Osteoblast (primary cell): ENCODE data around the gene P2RX5. TPM values are rescaled to one million over a fixed set of nuclear protein-coding genes. Genes with fewer than 3 reads are reported as not detected.
"Not testable (repeated sequence)": the region's sequence is repeated elsewhere in the genome, so short reads cannot be mapped to it uniquely, and the experiment has no call there.

ENCODE experiments used
- DNase-seq: peaks from one replicate; pipeline ENCODE4 v3.0.0; 2011; ENCODE audit warnings: low spot score, mixed read lengths; ENCODE audit not compliant: insufficient read length; ENCODE audit errors: missing footprints
- H2AFZ ChIP-seq: 2 replicates; pipeline ENCODE4 v1.6.0; 2011; ENCODE audit warnings: mild to moderate bottlenecking, low read length
- H3K27ac ChIP-seq: 2 replicates; pipeline ENCODE4 v1.5.1; 2011; ENCODE audit warnings: mild to moderate bottlenecking, low read depth, low read length, moderate library complexity
- H3K27me3 ChIP-seq: 2 replicates; pipeline ENCODE4 v1.6.0; 2012; ENCODE audit warnings: mild to moderate bottlenecking, control low read depth, inconsistent platforms, low read length, moderate library complexity; ENCODE audit not compliant: insufficient read depth
- H3K36me3 ChIP-seq: 2 replicates; pipeline ENCODE4 v1.5.1; 2011; ENCODE audit warnings: mild to moderate bottlenecking, low read length, control low read depth, moderate library complexity; ENCODE audit not compliant: insufficient read depth
- H3K4me1 ChIP-seq: 2 replicates; pipeline ENCODE4 v1.5.1; 2011; ENCODE audit warnings: mild to moderate bottlenecking, low read length, control low read depth, moderate library complexity; ENCODE audit not compliant: insufficient read depth
- H3K4me2 ChIP-seq: 2 replicates; pipeline ENCODE4 v1.6.0; 2011; ENCODE audit warnings: mild to moderate bottlenecking, low read length; ENCODE audit not compliant: insufficient read depth
- H3K4me3 ChIP-seq: fragments of 200-600 bp; sonication (generic); 3 replicates; pipeline ENCODE4 v1.5.1; 2012; ENCODE audit warnings: mild to moderate bottlenecking, low read length, inconsistent platforms; ENCODE audit not compliant: insufficient read depth
- H3K79me2 ChIP-seq: 2 replicates; pipeline ENCODE4 v1.6.0; 2012; ENCODE audit warnings: mild to moderate bottlenecking, low read length, control low read depth, inconsistent platforms; ENCODE audit not compliant: insufficient read depth
- H3K9me3 ChIP-seq: 2 replicates; pipeline ENCODE4 v1.5.1; 2011; ENCODE audit warnings: low read depth, low read length, control low read depth
- H4K20me1 ChIP-seq: 2 replicates; pipeline ENCODE4 v1.6.0; 2012; ENCODE audit warnings: mild to moderate bottlenecking, low read length, control low read depth; ENCODE audit not compliant: insufficient read depth
- total RNA-seq: library from RNA; depleted of rRNA; stranded (reverse); fragments of >200 nt; gene quantifications from 2 replicates; pipeline ENCODE4 v1.2.3, GENCODE V29; 2012
- TF ChIP-seq, protein P1 (sequence below): IDR thresholded peaks from 2 replicates; pipeline ENCODE4 v1.5.1; 2011; ENCODE audit warnings: mild to moderate bottlenecking, low read depth, low read length, moderate library complexity; ENCODE audit errors: extremely low read depth

The P2RX5 gene
- total RNA-seq, 1 donor, result 0.36 TPM

DNA sequence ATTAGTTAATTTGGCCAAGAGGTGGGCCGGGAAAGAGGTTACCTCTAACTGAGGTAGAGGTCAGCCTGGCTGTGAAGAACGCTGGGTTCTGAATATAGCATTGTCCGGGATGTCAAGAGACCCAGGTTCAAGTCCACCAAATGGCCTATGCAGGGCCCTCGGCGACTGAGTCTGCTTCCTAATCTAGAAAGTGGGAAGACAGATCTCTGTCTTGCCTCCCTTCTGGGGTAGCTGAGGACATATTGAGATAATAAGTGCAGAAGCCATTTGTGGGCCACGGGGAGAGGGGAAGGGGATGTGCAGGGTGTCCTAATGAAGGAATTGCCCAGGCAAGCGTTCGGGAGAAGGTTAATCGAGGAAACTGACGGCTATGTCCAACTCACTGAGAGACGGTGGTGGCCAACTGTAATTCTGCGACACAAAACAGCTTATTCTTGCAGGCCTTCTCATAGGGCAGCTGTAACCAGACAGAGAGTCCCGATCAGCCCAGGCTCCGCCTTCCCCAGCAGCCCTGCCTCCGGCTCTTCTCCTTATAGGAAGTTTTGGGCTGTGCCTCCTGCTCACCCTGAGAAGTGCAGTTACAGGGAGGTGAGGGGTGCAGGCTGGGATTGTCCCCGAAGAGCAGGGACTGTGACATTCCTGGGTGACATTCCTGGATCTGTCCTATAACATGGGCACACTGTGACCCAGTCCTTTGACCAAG, 43.6 kb upstream of the P2RX5 start:
- Histone ChIP-seq H3K36me3 (no peaks in the 10 kb centered on the region), H4K20me1 (no peaks in the 10 kb centered on the region), H3K4me2 (no peak overlapping the region), H3K9me3 (no peaks in the 10 kb centered on the region), H2AFZ (no peak overlapping the region), H3K27me3 (no peaks in the 10 kb centered on the region), H3K4me3 (no peak overlapping the region), H3K27ac (no peak overlapping the region), H3K79me2 (no peaks in the 10 kb centered on the region), H3K4me1 (peaks cover 8% of the 10 kb centered on the region)
- TF ChIP-seq, protein P1, sequence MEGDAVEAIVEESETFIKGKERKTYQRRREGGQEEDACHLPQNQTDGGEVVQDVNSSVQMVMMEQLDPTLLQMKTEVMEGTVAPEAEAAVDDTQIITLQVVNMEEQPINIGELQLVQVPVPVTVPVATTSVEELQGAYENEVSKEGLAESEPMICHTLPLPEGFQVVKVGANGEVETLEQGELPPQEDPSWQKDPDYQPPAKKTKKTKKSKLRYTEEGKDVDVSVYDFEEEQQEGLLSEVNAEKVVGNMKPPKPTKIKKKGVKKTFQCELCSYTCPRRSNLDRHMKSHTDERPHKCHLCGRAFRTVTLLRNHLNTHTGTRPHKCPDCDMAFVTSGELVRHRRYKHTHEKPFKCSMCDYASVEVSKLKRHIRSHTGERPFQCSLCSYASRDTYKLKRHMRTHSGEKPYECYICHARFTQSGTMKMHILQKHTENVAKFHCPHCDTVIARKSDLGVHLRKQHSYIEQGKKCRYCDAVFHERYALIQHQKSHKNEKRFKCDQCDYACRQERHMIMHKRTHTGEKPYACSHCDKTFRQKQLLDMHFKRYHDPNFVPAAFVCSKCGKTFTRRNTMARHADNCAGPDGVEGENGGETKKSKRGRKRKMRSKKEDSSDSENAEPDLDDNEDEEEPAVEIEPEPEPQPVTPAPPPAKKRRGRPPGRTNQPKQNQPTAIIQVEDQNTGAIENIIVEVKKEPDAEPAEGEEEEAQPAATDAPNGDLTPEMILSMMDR, result no peak
- peak; percentile 13 for DNase-seq

DNA sequence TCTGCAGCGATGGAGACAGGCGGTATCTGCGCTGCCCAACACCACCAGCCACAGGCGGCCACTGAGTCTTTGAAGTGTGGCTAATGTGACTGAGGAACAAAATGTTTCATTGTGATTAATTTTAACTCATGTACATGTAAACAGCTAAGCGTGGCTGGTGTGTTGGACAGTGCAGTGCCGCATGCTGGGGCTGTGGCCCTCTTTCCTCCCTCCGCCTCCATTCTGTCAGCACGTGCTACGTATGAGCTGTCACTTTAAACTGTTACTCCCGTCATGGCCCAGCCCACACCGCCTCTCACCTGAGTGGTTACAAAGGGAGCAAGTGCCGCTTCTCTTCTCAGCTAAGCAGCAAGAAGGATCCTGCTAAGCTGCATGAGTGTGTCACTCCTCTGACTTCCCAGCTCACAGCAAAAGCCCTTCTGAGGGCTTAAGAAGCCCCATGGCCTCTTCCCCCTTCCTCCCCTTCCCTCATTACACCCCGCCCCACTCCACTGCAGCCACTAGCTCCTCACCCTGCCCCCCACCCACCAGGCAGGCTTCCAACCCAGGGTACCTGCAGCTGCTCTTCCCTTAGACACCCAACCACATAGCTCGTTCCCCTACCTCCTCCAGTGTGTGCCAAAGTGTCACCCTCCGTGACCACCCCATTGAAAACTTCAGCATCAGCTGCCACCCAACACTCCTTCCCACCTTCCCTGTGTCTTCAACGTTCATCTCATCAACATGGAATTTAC, 42.8 kb upstream of the P2RX5 start:
- Histone ChIP-seq H3K36me3 (no peaks in the 10 kb centered on the region), H2AFZ (peak overlapping the region; percentile 50), H3K4me3 (peak overlapping the region; percentile 55), H3K27me3 (no peaks in the 10 kb centered on the region), H3K27ac (no peak overlapping the region), H3K79me2 (no peaks in the 10 kb centered on the region), H3K9me3 (no peaks in the 10 kb centered on the region), H3K4me1 (peaks cover 8% of the 10 kb centered on the region), H3K4me2 (peak overlapping the region; percentile 82), H4K20me1 (no peaks in the 10 kb centered on the region)
- DNase-seq, result peak; percentile 21
- TF ChIP-seq, protein P1, result no peak

DNA sequence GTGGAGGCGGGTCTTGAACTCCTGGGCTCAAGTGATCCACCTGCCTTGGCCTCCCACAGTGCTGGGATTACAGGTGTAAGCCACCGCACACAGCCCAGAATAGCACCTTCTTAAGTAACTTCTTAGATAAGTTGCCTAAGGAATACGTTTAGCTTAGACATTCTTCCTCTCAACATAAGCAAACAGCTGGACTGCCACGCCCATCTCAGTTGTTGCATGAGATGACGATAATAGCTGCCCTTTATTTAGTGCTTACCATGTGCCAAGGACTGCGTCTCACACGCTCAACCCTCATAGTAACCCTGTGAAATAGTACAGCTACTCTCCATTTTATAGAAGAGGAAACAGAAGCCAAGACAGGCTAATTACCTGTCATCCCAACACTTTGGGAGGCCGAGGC, 39.6 kb upstream of the P2RX5 start:
- TF ChIP-seq, protein P1, result no peak
- Histone ChIP-seq H3K9me3 (no peaks in the 10 kb centered on the region), H3K27me3 (no peaks in the 10 kb centered on the region), H4K20me1 (no peaks in the 10 kb centered on the region), H3K27ac (no peak overlapping the region), H3K4me3 (no peak overlapping the region), H3K4me2 (no peak overlapping the region), H3K79me2 (no peaks in the 10 kb centered on the region), H2AFZ (no peak overlapping the region), H3K4me1 (peaks cover 23% of the 10 kb centered on the region), H3K36me3 (no peaks in the 10 kb centered on the region)
- no peak for DNase-seq

DNA sequence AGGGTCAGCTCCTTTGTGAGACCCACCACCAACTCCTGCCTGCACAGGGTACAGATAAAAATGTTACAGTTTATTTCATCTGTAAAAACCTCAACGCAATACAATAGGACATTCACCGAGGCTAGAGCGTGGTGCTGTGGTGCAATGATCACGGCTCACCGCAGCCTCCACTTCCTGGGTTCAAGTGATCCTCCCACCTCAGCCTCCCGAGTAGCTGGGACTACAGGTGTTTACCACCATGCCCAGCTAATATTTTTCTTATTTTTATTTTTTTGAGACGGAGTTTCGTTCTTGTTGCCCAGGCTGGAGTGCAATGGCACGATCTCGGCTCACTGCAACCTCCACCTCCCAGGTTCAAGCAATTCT, 38.9 kb upstream of the P2RX5 start:
- H3K79me2 ChIP-seq, H3K27me3 ChIP-seq, H3K4me3 ChIP-seq, H3K9me3 ChIP-seq, DNase-seq, H4K20me1 ChIP-seq, H3K36me3 ChIP-seq, H2AFZ ChIP-seq, H3K4me2 ChIP-seq, H3K27ac ChIP-seq: not testable (repeated sequence)
- peaks cover 24% of the 10 kb centered on the region for H3K4me1 ChIP-seq
